Measurements from ENCODE around the gene PPT2.

Gene PPT2, protein sequence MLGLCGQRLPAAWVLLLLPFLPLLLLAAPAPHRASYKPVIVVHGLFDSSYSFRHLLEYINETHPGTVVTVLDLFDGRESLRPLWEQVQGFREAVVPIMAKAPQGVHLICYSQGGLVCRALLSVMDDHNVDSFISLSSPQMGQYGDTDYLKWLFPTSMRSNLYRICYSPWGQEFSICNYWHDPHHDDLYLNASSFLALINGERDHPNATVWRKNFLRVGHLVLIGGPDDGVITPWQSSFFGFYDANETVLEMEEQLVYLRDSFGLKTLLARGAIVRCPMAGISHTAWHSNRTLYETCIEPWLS

DNA sequence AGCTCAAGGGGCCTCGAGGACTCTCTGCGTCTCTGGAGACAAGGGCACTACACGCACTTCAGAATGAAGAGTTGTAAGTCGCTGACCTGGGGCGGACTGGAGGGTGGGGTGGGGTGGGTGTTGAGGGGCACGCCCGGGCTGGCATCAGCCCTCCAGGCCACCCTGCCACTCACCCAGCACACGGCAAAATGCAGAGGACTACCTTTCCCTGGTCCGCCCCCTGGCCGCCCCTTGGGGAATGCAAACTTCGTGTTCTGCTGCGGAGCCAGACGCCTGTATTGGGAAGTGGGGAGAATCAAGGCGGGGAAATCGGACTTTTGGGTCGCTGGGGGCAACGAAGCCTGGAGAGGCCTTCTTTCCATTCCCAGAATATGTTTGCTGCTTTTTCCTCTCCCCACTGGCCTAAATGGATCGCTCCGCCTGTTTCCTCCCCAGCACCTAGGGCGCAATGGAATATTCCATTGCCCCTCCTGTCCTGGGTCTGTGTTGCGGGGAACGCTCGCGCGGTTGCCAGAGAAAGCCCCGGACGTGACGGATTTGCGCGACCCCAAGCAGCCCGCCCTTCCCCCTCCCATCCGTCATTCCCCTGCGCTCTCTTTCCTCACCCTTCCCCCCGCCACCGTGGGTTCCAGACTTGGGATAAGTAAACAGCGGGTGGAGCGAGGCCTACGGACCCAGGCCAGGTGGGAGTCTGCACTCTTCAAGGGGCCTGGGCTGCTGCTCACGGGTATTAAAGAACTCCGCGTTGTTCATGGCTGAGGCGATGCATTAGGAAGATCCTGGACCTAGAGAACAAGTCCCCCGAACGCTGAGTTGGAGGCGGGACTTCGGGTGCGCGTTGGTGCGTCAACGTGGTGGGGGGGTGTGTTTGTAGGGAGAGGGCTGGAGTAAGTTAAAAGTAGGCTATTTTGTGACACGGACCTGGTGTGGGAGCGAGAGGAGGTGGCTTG lies at the start of gene PPT2:
PPT2 (plus strand) TSS at position 578 of the 950 bp plus-strand sequence. CDS start 454 bp downstream, outside the sequence.
- H3K9me3 ChIP-seq (ENCODE audit: low read length) = no peaks in the 10 kb centered on the region
- H3K4me1 ChIP-seq (ENCODE audit: insufficient read depth, low read length) = peaks cover 36% of the 10 kb centered on the region
- H3K27ac ChIP-seq (ENCODE audit: low read depth, low read length) = peak within 1 kb of the TSS; percentile 97
- H3K27me3 ChIP-seq (ENCODE audit: control insufficient read depth in 1 of 2, insufficient read depth in 2 of 2, low read length in 2 of 2) = no peaks in the 10 kb centered on the region
- H3K36me3 ChIP-seq (ENCODE audit: insufficient read depth, low read length) = peaks cover 32% of the 10 kb centered on the region
- H3K9ac ChIP-seq (ENCODE audit: low read length) = peak within 1 kb of the TSS; percentile 77
- H3K4me3 ChIP-seq (ENCODE audit: low read depth in 1 of 2, low read length in 2 of 2) = peak within 1 kb of the TSS; percentile 81 to 96

DNA sequence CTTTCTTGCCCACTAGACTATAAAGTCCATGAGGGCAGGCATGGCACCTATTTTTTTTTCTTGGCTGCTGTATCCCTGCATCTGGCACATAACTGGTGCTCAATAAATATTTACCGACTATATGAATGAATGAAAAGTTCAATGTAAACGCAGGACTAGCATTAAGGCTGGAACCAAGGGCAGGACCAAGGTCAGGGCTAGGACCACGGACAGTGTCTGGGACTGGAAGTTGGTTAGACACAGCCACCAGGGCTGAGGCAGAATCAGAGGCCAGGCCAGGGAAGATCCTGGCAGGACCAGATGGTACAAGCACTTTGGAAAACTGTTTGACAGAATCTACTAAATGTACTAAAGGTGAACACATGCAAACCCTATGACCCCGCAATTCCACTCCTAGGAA lies 48.5 kb upstream of the PPT2 start:
- H3K36me3 ChIP-seq (ENCODE audit: insufficient read depth, low read length) = no peaks in the 10 kb centered on the region
- no peak overlapping the region for H3K9ac ChIP-seq (ENCODE audit: low read length)
- no peak overlapping the region for H3K27ac ChIP-seq (ENCODE audit: low read depth, low read length)
- H3K4me1 ChIP-seq (ENCODE audit: insufficient read depth, low read length) = peaks cover 40% of the 10 kb centered on the region
- peak overlapping the region in 1 of 2 donors; percentile 49 for H3K4me3 ChIP-seq (ENCODE audit: low read depth in 1 of 2, low read length in 2 of 2)
- no peaks in the 10 kb centered on the region for H3K9me3 ChIP-seq (ENCODE audit: low read length)
- no peaks in the 10 kb centered on the region for H3K27me3 ChIP-seq (ENCODE audit: control insufficient read depth in 1 of 2, insufficient read depth in 2 of 2, low read length in 2 of 2)

DNA sequence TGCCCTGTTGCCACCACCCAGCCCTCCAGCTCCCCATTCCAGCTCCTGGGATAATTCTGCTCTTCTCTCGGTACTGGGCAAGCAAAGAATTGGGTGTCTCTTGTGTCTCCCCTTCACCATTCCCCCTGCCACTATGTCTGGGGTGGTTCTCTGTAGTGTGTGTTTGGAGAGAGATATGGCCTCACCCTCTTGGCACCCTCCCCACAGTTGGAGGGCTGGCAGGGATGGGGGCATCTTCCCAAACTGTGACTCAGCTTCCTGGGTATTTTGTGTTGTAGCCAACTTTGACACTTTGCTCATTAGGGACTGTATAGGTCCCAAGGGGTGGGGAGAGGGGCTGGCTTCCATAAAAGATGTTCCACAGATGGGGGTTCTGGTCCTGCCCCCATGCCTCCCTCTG lies 46.5 kb upstream of the PPT2 start:
- Histone ChIP-seq H3K27ac (ENCODE audit: low read depth, low read length) (peak overlapping the region; percentile 18), H3K9me3 (ENCODE audit: low read length) (no peaks in the 10 kb centered on the region), H3K36me3 (ENCODE audit: insufficient read depth, low read length) (no peaks in the 10 kb centered on the region), H3K4me3 (ENCODE audit: low read depth in 1 of 2, low read length in 2 of 2) (peak overlapping the region; percentile 4 to 49), H3K9ac (ENCODE audit: low read length) (peak overlapping the region; percentile 26), H3K27me3 (ENCODE audit: control insufficient read depth in 1 of 2, insufficient read depth in 2 of 2, low read length in 2 of 2) (no peaks in the 10 kb centered on the region), H3K4me1 (ENCODE audit: insufficient read depth, low read length) (peaks cover 58% of the 10 kb centered on the region)

DNA sequence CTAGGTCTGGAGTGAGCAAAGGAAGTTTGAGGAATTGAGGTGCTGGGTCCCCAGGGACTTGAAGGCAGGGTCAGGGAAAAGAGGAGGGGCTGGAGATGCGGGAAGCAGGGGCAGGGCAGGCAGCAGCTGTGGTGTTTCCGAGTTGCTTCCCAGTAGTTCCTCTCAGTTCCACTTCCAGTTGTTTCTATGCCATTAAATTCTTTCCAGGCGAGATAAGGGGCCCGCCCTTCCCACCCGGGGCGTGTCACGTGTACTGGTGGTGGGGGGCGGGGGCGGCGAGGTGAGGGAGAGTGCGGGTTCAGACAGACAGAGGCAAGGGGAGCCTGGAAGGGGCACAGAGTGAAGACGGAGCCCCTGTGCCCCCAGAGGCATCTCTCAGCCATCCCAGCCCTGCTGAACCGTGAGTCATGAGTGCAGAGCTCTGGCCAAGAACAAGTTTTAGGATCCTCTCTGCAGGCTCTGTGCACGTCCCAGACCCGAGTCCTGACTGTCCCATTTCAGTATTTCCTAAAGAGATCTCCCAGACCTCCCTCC lies 45.8 kb upstream of the PPT2 start:
- peaks cover 60% of the 10 kb centered on the region for H3K4me1 ChIP-seq (ENCODE audit: insufficient read depth, low read length)
- peak overlapping the region; percentile 81 for H3K9ac ChIP-seq (ENCODE audit: low read length)
- peak overlapping the region in 1 of 2 donors; percentile 67 for H3K4me3 ChIP-seq (ENCODE audit: low read depth in 1 of 2, low read length in 2 of 2)
- peak overlapping the region; percentile 18 for H3K27ac ChIP-seq (ENCODE audit: low read depth, low read length)
- H3K9me3 ChIP-seq (ENCODE audit: low read length) = no peaks in the 10 kb centered on the region
- H3K27me3 ChIP-seq (ENCODE audit: control insufficient read depth in 1 of 2, insufficient read depth in 2 of 2, low read length in 2 of 2) = no peaks in the 10 kb centered on the region
- no peaks in the 10 kb centered on the region for H3K36me3 ChIP-seq (ENCODE audit: insufficient read depth, low read length)

DNA sequence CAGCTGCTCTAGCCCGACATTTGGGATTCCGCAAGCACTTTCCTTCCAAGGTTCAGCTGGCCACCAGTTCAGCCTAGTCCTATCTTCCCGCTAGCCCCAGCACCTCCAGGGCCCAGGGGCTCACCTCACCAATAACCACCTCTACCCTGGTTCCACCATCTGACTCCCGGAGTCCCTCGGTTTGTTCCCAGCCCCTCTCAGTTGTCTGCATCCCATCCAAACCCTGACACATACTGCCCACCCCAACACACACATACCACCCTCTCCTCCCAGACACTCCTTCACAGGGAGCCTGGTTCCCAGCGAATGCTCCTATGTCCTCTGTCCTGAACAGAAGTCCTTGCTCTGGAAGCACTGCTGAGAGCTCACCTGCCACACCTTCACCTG lies 45.2 kb upstream of the PPT2 start:
- Histone ChIP-seq H3K9ac (ENCODE audit: low read length) (peak overlapping the region; percentile 81), H3K27ac (ENCODE audit: low read depth, low read length) (peak overlapping the region; percentile 18), H3K36me3 (ENCODE audit: insufficient read depth, low read length) (no peaks in the 10 kb centered on the region), H3K9me3 (ENCODE audit: low read length) (no peaks in the 10 kb centered on the region), H3K4me3 (ENCODE audit: low read depth in 1 of 2, low read length in 2 of 2) (peak overlapping the region; percentile 9 to 67), H3K4me1 (ENCODE audit: insufficient read depth, low read length) (peaks cover 66% of the 10 kb centered on the region), H3K27me3 (ENCODE audit: control insufficient read depth in 1 of 2, insufficient read depth in 2 of 2, low read length in 2 of 2) (no peaks in the 10 kb centered on the region)

DNA sequence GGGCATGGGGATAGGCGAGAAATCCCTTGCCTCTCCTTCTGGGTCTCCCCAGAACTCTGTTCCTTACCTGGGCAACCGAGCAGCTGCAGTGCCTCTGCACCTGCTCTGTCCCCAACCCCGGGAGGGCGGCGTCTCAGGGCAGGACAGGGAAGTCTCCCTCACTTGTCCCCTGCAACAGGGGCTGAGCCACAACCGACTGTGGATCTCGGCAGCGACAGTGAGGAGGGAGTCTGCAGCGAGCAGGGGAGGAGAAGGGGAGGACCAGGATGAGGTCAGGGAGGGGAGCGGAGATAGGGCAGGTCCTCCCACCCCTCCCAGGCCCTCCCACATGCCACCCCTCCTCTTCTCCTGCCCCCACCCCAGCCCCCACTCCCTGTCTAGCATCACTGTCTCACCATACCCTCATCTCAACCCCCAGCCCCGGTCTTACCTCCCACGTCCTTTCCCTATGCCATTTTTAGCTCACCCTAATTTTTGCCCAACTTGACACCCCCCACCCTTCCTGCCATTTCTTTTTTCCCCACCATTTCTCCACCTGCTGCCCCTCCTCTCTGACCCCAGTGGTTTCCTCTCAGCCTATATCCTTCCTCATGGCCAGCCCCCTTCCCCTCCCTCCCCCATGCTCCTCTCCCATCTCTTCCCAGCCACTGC lies 44.7 kb upstream of the PPT2 start, which contains the start of gene TNXB:
TNXB (minus strand) TSS at position 225 of the 651 bp plus-strand sequence. CDS start 11,140 bp downstream, outside the sequence.
- peak within 1 kb of the TSS; percentile 18 for H3K27ac ChIP-seq (ENCODE audit: low read depth, low read length)

DNA sequence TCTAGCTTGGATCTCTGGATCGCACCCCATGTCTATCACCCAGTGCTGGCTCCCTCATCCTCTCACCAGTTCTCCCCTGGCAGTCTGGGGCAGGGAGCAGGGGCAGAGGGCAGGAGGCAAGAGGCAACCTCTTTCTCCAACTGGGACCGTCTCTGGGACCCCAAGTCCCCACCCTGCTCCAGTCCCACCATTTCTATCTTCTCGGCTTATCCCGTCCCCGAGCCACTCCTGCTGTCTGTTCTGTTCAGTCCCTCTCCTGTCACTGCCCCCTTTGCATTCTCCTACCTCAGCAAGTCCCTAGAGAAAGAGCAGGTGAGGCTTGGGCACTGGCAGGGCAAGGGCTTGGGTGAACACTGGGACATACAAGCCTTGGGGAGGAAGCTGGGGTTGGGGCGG lies 44.2 kb upstream of the PPT2 start:
- Histone ChIP-seq H3K36me3 (ENCODE audit: insufficient read depth, low read length) (no peaks in the 10 kb centered on the region), H3K4me1 (ENCODE audit: insufficient read depth, low read length) (peaks cover 67% of the 10 kb centered on the region), H3K9me3 (ENCODE audit: low read length) (no peaks in the 10 kb centered on the region), H3K27ac (ENCODE audit: low read depth, low read length) (peak overlapping the region; percentile 16), H3K4me3 (ENCODE audit: low read depth in 1 of 2, low read length in 2 of 2) (peak overlapping the region in 1 of 2 donors; percentile 35), H3K27me3 (ENCODE audit: control insufficient read depth in 1 of 2, insufficient read depth in 2 of 2, low read length in 2 of 2) (no peaks in the 10 kb centered on the region), H3K9ac (ENCODE audit: low read length) (peak overlapping the region; percentile 25)

More for the DNA sequence above, 44.7 kb upstream of the PPT2 start, which contains the start of gene TNXB:
- Histone ChIP-seq H3K4me1 (ENCODE audit: insufficient read depth, low read length) (peaks cover 67% of the 10 kb centered on the region), H3K36me3 (ENCODE audit: insufficient read depth, low read length) (no peaks in the 10 kb centered on the region), H3K4me3 (ENCODE audit: low read depth in 1 of 2, low read length in 2 of 2) (peak within 1 kb of the TSS; percentile 9 to 67), H3K9ac (ENCODE audit: low read length) (peak within 1 kb of the TSS; percentile 81), H3K27me3 (ENCODE audit: control insufficient read depth in 1 of 2, insufficient read depth in 2 of 2, low read length in 2 of 2) (no peaks in the 10 kb centered on the region), H3K9me3 (ENCODE audit: low read length) (no peaks in the 10 kb centered on the region)

DNA sequence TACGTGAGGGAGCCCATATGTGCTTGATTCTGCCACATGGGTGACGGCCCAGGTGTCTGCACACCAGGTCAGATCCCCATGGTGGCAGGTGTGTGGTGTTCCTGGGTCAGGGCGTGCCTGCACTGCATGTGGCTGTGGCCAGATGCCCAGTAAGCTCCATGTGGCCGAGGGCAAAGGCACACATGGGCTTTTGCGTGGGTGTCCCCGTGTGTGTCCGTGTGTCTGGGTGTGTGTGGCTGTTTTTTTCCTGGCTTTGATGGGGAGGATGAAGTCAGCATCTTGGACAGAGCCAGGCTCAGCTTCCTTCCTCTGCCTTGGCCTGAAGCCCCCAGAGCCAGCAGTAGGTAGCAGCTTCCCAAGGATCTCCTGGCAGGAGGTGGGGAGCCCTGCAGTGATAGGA lies 43.3 kb upstream of the PPT2 start:
- peak overlapping the region in 1 of 2 donors; percentile 35 for H3K4me3 ChIP-seq (ENCODE audit: low read depth in 1 of 2, low read length in 2 of 2)
- H3K9me3 ChIP-seq (ENCODE audit: low read length) = no peaks in the 10 kb centered on the region
- no peaks in the 10 kb centered on the region for H3K27me3 ChIP-seq (ENCODE audit: control insufficient read depth in 1 of 2, insufficient read depth in 2 of 2, low read length in 2 of 2)
- no peak overlapping the region for H3K9ac ChIP-seq (ENCODE audit: low read length)
- peak overlapping the region; percentile 16 for H3K27ac ChIP-seq (ENCODE audit: low read depth, low read length)
- H3K36me3 ChIP-seq (ENCODE audit: insufficient read depth, low read length) = peaks cover 3% of the 10 kb centered on the region
- H3K4me1 ChIP-seq (ENCODE audit: insufficient read depth, low read length) = peaks cover 64% of the 10 kb centered on the region

DNA sequence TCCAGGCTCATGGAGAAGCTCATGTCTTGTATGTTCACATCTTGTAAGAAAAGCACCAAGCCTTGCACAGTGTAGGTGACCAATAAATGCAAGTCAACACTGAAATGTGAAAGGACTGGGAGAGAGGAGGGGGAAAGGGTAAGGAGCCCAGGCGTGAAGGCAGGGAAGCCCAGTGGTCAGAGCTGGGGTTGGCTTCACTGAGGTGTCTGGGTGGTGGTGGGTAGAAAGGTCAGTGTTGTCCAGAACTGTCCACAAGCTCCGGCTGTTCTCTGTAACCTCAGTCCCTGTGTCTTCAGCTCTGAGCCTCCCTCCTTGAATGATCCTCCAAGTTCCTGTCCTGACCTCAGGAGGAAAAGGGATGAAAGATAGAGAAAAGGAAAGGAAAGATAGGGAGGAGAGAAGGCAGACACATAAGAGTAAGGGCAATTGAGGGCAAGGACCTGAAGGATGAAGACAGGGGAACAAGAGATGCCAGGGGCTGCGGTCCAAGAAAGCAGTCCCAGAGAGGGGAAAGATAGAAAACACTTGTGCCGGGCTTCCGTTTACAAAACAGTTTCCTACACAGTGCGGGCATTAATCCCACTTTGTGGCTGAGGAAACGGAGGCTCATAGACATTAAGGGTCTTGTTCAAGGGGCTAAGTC lies 42.4 kb upstream of the PPT2 start:
- peak overlapping the region; percentile 16 for H3K27ac ChIP-seq (ENCODE audit: low read depth, low read length)
- H3K4me1 ChIP-seq (ENCODE audit: insufficient read depth, low read length) = peaks cover 58% of the 10 kb centered on the region
- H3K36me3 ChIP-seq (ENCODE audit: insufficient read depth, low read length) = peaks cover 13% of the 10 kb centered on the region
- H3K9me3 ChIP-seq (ENCODE audit: low read length) = no peaks in the 10 kb centered on the region
- no peaks in the 10 kb centered on the region for H3K27me3 ChIP-seq (ENCODE audit: control insufficient read depth in 1 of 2, insufficient read depth in 2 of 2, low read length in 2 of 2)
- H3K9ac ChIP-seq (ENCODE audit: low read length) = no peak overlapping the region
- no peak overlapping the region for H3K4me3 ChIP-seq (ENCODE audit: low read depth in 1 of 2, low read length in 2 of 2)

DNA sequence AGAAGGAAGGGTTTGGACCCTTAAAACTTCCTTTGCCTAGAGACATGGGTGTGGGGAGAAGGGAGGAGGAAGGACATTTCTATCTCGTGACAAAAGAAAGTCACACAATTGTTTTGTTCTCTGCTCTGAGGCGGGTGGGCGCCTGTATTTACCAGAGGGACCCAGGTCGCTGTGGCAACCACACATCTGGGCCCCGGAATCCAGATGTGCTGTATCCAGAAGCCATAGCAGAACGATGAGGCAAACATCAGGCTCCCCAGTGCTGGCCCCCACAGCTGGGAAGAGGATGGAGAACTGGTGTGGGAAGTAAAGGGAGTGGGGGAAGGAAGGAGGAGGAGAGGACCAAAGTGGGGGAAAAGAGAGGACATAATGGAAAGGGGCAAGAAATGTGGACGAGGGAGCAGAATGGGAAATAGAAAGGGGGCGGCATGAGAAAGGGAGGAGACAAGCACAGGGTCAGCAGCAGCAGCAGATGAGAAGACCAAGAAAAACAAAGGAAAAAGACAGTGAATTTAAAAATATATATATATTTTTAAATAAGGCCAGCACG lies 41.4 kb upstream of the PPT2 start:
- peaks cover 22% of the 10 kb centered on the region for H3K36me3 ChIP-seq (ENCODE audit: insufficient read depth, low read length)
- no peak overlapping the region for H3K4me3 ChIP-seq (ENCODE audit: low read depth in 1 of 2, low read length in 2 of 2)
- no peak overlapping the region for H3K9ac ChIP-seq (ENCODE audit: low read length)
- H3K27ac ChIP-seq (ENCODE audit: low read depth, low read length) = no peak overlapping the region
- no peaks in the 10 kb centered on the region for H3K27me3 ChIP-seq (ENCODE audit: control insufficient read depth in 1 of 2, insufficient read depth in 2 of 2, low read length in 2 of 2)
- H3K4me1 ChIP-seq (ENCODE audit: insufficient read depth, low read length) = peaks cover 50% of the 10 kb centered on the region
- no peaks in the 10 kb centered on the region for H3K9me3 ChIP-seq (ENCODE audit: low read length)
